Fibroblast of peridontal ligament (primary cell): Measurements from ENCODE around the gene TAC3.
"Not testable (repeated sequence)": the region's sequence is repeated elsewhere in the genome, so short reads cannot be mapped to it uniquely, and the experiment has no call there.

Source experiments
- DNase-seq: peaks from one replicate; pipeline ENCODE4 v3.0.0-alpha.2; 2010; ENCODE audit errors: extremely low read depth

Gene TAC3

GRCh38 chr12:56985714-56986113 is 30.6 kb downstream of the TAC3 start:
- DNase-seq, result not testable (repeated sequence)

GRCh38 chr12:56983386-56983785 is 32.9 kb downstream of the TAC3 start:
- DNase-seq, result no peak

- not testable (repeated sequence) for DNase-seq
Measured at GRCh38 chr12:56982578-56983236, 33.6 kb downstream of the TAC3 start.

- DNase-seq, result no peak
Measured at GRCh38 chr12:56980941-56981530, 35.3 kb downstream of the TAC3 start.

- no peak for DNase-seq
Measured at GRCh38 chr12:56980268-56980667, 36.1 kb downstream of the TAC3 start.

GRCh38 chr12:56979628-56980027 is 36.7 kb downstream of the TAC3 start:
- DNase-seq, result no peak

- DNase-seq, result no peak
Measured at GRCh38 chr12:56978397-56979138, 37.8 kb downstream of the TAC3 start.

GRCh38 chr12:56977361-56977760 is 39.0 kb downstream of the TAC3 start:
- DNase-seq, result not testable (repeated sequence)

- DNase-seq, result not testable (repeated sequence)
Measured at GRCh38 chr12:56974224-56974623, 42.1 kb downstream of the TAC3 start.

- DNase-seq, result not testable (repeated sequence)
Measured at GRCh38 chr12:56968910-56969309, 47.4 kb downstream of the TAC3 start.

GRCh38 chr12:56965997-56966642 is 50.2 kb downstream of the TAC3 start:
- not testable (repeated sequence) for DNase-seq

GRCh38 chr12:56965124-56965523 is 51.2 kb downstream of the TAC3 start:
- DNase-seq, result not testable (repeated sequence)

- DNase-seq, result not testable (repeated sequence)
Measured at GRCh38 chr12:56963557-56963956, 52.8 kb downstream of the TAC3 start.

- DNase-seq, result not testable (repeated sequence)
Measured at GRCh38 chr12:56962247-56962646, 54.1 kb downstream of the TAC3 start.
